ENCODE results near the gene IL20.
A peak's percentile ranks its signal among the peaks of the same experiment; 100 is the strongest.

Gene IL20

DNA sequence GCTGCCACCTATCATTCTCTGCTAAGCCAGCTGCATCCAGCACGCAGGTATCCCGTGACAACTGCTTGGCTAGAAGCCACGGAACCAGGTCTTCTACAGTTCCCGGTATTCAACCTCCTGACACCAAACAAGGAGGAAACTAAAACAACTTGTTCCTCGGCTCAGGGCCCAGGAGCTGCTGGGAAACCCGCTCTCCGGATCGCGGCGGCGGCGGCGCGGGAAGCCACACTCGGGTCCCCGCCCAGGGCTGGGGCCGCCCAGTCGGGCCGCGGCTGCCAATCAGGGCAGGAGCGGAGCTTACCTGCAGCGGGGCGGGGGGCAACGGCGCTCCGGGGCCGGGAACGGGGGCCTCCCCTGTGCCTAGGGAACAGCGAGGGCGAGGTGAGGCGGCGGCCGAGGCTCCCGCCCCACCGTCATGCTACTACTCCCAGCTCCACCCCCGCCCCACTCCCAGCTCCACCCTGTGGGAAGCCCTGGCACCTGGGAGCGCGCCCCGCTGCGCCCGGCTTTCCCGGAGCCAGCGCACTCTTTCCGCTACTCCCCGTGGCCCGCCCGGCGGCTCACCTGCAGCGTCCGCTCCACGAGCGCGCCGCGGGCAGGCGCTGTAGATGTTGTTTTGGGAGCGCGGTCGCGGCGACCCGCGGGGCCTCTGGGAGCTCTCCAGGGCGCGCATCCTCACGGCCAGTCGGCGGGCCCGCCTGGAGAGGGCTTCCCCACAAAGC, 43.9 kb downstream of the IL20 start (continued):
- no peak for TF ChIP-seq ZNF654 (tag by site-specific recombination; IDR thresholded peaks at IDR 0.05; ENCODE audit: low read depth)
- no peak for TF ChIP-seq HOXD13 (CRISPR knock-in tag; IDR thresholded peaks at IDR 0.05; ENCODE audit: borderline replicate concordance)
- TF ChIP-seq ZNF138 (tag by site-specific recombination; IDR thresholded peaks at IDR 0.05; ENCODE audit: borderline replicate concordance), result no peak
- no peak for TF ChIP-seq ZNF311 (tag by site-specific recombination; IDR thresholded peaks at IDR 0.05; ENCODE audit: borderline replicate concordance)
- no peak for TF ChIP-seq KLF16 (tag by site-specific recombination; IDR thresholded peaks at IDR 0.05)
- TF ChIP-seq MYNN (tag by site-specific recombination; IDR thresholded peaks at IDR 0.05; ENCODE audit: borderline replicate concordance), result no peak
- TF ChIP-seq, protein P1, sequence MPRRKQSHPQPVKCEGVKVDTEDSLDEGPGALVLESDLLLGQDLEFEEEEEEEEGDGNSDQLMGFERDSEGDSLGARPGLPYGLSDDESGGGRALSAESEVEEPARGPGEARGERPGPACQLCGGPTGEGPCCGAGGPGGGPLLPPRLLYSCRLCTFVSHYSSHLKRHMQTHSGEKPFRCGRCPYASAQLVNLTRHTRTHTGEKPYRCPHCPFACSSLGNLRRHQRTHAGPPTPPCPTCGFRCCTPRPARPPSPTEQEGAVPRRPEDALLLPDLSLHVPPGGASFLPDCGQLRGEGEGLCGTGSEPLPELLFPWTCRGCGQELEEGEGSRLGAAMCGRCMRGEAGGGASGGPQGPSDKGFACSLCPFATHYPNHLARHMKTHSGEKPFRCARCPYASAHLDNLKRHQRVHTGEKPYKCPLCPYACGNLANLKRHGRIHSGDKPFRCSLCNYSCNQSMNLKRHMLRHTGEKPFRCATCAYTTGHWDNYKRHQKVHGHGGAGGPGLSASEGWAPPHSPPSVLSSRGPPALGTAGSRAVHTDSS (tag by site-specific recombination; IDR thresholded peaks at IDR 0.05), result no peak
- TF ChIP-seq, protein P2, sequence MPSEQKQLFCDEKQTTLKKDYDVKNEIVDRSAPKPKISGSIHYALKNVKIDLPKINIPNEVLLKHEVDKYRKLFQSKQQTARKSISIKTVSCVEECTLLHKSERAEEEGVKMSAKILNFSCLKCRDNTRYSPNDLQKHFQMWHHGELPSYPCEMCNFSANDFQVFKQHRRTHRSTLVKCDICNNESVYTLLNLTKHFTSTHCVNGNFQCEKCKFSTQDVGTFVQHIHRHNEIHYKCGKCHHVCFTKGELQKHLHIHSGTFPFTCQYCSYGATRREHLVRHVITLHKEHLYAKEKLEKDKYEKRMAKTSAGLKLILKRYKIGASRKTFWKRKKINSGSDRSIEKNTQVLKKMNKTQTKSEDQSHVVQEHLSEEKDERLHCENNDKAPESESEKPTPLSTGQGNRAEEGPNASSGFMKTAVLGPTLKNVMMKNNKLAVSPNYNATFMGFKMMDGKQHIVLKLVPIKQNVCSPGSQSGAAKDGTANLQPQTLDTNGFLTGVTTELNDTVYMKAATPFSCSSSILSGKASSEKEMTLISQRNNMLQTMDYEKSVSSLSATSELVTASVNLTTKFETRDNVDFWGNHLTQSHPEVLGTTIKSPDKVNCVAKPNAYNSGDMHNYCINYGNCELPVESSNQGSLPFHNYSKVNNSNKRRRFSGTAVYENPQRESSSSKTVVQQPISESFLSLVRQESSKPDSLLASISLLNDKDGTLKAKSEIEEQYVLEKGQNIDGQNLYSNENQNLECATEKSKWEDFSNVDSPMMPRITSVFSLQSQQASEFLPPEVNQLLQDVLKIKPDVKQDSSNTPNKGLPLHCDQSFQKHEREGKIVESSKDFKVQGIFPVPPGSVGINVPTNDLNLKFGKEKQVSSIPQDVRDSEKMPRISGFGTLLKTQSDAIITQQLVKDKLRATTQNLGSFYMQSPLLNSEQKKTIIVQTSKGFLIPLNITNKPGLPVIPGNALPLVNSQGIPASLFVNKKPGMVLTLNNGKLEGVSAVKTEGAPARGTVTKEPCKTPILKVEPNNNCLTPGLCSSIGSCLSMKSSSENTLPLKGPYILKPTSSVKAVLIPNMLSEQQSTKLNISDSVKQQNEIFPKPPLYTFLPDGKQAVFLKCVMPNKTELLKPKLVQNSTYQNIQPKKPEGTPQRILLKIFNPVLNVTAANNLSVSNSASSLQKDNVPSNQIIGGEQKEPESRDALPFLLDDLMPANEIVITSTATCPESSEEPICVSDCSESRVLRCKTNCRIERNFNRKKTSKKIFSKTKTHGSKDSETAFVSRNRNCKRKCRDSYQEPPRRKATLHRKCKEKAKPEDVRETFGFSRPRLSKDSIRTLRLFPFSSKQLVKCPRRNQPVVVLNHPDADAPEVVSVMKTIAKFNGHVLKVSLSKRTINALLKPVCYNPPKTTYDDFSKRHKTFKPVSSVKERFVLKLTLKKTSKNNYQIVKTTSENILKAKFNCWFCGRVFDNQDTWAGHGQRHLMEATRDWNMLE (tag by site-specific recombination; conservative IDR thresholded peaks at IDR 0.05; ENCODE audit: low read depth), result no peak
- no peak for TF ChIP-seq ZNF48 (tag by site-specific recombination; IDR thresholded peaks at IDR 0.05)
- TF ChIP-seq SP3 (tag by site-specific recombination; IDR thresholded peaks at IDR 0.05), result peak; percentile 78
- no peak for TF ChIP-seq ZNF768 (tag by site-specific recombination; IDR thresholded peaks at IDR 0.05)
- no peak for TF ChIP-seq ZNF677 (tag by site-specific recombination; IDR thresholded peaks at IDR 0.05)
- TF ChIP-seq SCRT2 (tag by site-specific recombination; IDR thresholded peaks at IDR 0.05), result peak; percentile 76
- TF ChIP-seq ZBTB8A (tag by site-specific recombination; IDR thresholded peaks at IDR 0.05), result peak; percentile 61
- no peak for TF ChIP-seq GLI2 (tag by site-specific recombination; IDR thresholded peaks at IDR 0.05; ENCODE audit: borderline replicate concordance, low read depth)
- TF ChIP-seq ZNF610 (tag by site-specific recombination; IDR thresholded peaks at IDR 0.05; ENCODE audit: borderline replicate concordance), result no peak
- no peak for TF ChIP-seq ZBTB7A (tag by site-specific recombination; IDR thresholded peaks at IDR 0.05; ENCODE audit: low read depth)
- TF ChIP-seq ZNF426 (tag by site-specific recombination; IDR thresholded peaks at IDR 0.05), result no peak
- TF ChIP-seq ZBTB20 (tag by site-specific recombination; IDR thresholded peaks at IDR 0.05), result peak; percentile 62
- no peak for TF ChIP-seq ZNF37A (tag by site-specific recombination; IDR thresholded peaks at IDR 0.05)
- no peak for TF ChIP-seq ZNF549 (tag by site-specific recombination; IDR thresholded peaks at IDR 0.05)
- no peak for TF ChIP-seq ZNF140 (tag by site-specific recombination; IDR thresholded peaks at IDR 0.05)
- peak; percentile 95 for TF ChIP-seq ZNF510 (tag by site-specific recombination; IDR thresholded peaks at IDR 0.05; ENCODE audit: insufficient replicate concordance)
- TF ChIP-seq, protein P3, sequence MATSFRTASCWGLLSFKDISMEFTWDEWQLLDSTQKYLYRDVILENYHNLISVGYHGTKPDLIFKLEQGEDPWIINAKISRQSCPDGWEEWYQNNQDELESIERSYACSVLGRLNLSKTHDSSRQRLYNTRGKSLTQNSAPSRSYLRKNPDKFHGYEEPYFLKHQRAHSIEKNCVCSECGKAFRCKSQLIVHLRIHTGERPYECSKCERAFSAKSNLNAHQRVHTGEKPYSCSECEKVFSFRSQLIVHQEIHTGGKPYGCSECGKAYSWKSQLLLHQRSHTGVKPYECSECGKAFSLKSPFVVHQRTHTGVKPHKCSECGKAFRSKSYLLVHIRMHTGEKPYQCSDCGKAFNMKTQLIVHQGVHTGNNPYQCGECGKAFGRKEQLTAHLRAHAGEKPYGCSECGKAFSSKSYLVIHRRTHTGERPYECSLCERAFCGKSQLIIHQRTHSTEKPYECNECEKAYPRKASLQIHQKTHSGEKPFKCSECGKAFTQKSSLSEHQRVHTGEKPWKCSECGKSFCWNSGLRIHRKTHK (tag by site-specific recombination; IDR thresholded peaks at IDR 0.05), result no peak
- TF ChIP-seq ZBTB17 (tag by site-specific recombination; IDR thresholded peaks at IDR 0.05), result no peak
- TF ChIP-seq ZNF785 (tag by site-specific recombination; IDR thresholded peaks at IDR 0.05), result no peak
- TF ChIP-seq ZNF155 (tag by site-specific recombination; IDR thresholded peaks at IDR 0.05), result no peak
- TF ChIP-seq, protein P4, sequence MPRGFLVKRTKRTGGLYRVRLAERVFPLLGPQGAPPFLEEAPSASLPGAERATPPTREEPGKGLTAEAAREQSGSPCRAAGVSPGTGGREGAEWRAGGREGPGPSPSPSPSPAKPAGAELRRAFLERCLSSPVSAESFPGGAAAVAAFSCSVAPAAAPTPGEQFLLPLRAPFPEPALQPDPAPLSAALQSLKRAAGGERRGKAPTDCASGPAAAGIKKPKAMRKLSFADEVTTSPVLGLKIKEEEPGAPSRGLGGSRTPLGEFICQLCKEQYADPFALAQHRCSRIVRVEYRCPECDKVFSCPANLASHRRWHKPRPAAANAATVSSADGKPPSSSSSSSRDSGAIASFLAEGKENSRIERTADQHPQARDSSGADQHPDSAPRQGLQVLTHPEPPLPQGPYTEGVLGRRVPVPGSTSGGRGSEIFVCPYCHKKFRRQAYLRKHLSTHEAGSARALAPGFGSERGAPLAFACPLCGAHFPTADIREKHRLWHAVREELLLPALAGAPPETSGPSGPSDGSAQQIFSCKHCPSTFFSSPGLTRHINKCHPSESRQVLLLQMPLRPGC (tag by site-specific recombination; IDR thresholded peaks at IDR 0.05), result no peak
- no peak for TF ChIP-seq ZNF558 (tag by site-specific recombination; IDR thresholded peaks at IDR 0.05)
- TF ChIP-seq ZNF10 (tag by site-specific recombination; IDR thresholded peaks at IDR 0.05), result no peak
- no peak for TF ChIP-seq ZNF530 (tag by site-specific recombination; IDR thresholded peaks at IDR 0.05; ENCODE audit: low read depth)
- no peak for TF ChIP-seq BCL11A (tag by site-specific recombination; IDR thresholded peaks at IDR 0.05; ENCODE audit: low read depth)
- no peak for TF ChIP-seq HOXC10 (CRISPR knock-in tag; IDR thresholded peaks at IDR 0.05)

Measured in HEK293 (cell line).